C4-2B (cell line): ENCODE data around the gene SLC30A1.
"Not testable (repeated sequence)": the region's sequence is repeated elsewhere in the genome, so short reads cannot be mapped to it uniquely, and the experiment has no call there.

Source experiments
- H3K27ac ChIP-seq: fragments of 450-650 bp; 2 replicates; pipeline ENCODE4 v1.5.1; 2017
- ZFX ChIP-seq: fragments of 450-650 bp; IDR thresholded peaks from 2 replicates; pipeline ENCODE4 v1.6.1; 2017
- TF ChIP-seq, protein P1 (sequence below): fragments of 450-650 bp; conservative IDR thresholded peaks from 2 replicates; pipeline ENCODE4 v1.5.1; 2017; ENCODE audit warnings: mild to moderate bottlenecking

Gene SLC30A1, protein sequence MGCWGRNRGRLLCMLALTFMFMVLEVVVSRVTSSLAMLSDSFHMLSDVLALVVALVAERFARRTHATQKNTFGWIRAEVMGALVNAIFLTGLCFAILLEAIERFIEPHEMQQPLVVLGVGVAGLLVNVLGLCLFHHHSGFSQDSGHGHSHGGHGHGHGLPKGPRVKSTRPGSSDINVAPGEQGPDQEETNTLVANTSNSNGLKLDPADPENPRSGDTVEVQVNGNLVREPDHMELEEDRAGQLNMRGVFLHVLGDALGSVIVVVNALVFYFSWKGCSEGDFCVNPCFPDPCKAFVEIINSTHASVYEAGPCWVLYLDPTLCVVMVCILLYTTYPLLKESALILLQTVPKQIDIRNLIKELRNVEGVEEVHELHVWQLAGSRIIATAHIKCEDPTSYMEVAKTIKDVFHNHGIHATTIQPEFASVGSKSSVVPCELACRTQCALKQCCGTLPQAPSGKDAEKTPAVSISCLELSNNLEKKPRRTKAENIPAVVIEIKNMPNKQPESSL

DNA sequence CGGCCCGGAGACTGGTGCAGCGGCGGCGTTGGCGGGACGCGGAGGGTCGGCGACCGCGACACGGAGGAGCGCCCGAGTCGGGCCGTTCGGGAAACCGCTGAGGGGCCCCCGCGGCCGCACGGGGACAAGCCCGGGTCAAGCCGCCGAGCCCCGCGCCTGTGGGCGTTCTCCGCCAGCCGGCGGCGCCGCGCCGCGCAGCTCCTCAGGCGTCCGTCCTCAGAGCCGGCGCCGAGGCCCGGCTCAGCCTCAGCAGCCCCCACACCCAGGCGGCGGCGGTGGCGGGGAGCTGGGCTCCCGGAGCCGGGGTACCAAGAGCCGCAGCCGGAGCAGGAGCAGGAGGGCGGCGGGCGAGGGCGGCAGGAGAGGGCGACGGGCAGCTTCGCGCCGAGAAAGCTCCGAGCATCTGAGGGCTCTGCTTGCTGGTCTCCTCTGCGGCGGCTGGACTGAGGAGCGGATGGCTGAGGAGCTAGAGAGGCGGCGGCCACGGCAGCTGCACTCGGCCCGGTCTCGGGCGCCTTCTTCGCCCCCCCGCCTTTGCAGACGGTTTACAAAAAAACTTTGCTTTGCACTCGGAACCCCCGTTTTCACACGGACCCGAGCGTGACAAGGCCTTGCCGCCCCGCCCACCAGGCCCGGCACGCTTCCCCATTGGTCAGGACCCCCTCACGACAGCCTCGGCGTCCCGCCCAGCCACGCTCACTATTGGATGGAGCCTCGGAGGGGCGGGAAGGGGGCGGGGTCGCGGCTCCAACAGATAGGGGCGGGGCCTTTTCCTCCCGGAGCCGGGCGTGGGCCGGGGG, at the start of gene SLC30A1:
Gene SLC30A1 (minus strand): TSS at position 522 of the 800 bp plus-strand sequence. CDS start 549 bp downstream, outside the sequence.
- TF ChIP-seq, protein P1, sequence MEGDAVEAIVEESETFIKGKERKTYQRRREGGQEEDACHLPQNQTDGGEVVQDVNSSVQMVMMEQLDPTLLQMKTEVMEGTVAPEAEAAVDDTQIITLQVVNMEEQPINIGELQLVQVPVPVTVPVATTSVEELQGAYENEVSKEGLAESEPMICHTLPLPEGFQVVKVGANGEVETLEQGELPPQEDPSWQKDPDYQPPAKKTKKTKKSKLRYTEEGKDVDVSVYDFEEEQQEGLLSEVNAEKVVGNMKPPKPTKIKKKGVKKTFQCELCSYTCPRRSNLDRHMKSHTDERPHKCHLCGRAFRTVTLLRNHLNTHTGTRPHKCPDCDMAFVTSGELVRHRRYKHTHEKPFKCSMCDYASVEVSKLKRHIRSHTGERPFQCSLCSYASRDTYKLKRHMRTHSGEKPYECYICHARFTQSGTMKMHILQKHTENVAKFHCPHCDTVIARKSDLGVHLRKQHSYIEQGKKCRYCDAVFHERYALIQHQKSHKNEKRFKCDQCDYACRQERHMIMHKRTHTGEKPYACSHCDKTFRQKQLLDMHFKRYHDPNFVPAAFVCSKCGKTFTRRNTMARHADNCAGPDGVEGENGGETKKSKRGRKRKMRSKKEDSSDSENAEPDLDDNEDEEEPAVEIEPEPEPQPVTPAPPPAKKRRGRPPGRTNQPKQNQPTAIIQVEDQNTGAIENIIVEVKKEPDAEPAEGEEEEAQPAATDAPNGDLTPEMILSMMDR, result no peak
- TF ChIP-seq ZFX, result peak; percentile 22; the same call in 1 of the 2 replicates
- peak within 1 kb of the TSS; percentile 90 for H3K27ac ChIP-seq

DNA sequence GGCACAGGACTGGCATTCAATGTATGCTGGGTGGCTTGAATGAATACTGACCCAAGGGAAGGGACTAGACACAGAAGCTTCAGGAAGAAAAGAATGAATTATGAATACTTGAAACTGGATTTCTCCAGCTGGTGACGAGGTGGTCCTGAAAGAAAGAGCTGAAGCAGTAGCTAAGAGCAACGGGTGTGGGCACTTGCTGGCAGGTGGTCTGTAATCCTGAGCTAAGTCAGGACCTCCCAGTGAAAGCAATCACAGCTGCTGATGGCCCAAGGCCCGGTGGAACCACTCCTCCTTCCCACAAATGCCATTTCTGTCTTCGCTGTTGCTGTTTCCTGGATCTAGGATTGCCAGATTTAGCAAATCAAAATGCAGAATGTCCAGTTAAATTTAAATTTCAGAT, 49.5 kb upstream of the SLC30A1 start:
- TF ChIP-seq, protein P1, result no peak
- TF ChIP-seq ZFX, result no peak

DNA sequence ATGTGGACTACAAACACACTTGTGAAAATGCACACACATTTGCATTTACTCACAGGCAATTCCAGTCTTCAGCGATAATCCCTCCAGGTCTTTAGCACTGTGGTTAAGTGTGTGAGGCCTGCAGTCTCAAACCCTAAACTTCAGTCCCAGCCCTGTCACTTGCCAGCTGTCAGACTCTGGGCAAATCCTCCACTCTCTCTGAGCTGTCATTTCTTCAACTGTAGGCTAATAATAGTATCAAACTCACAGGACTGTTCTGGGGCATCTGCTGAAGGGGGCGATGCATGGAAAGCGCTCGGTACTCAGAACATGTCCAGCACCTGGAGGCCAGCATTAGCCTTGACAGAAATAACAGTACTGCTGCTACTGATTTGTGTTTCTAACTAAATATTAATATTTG, 48.3 kb upstream of the SLC30A1 start:
- no peak overlapping the region for H3K27ac ChIP-seq
- TF ChIP-seq, protein P1, result no peak
- TF ChIP-seq ZFX, result no peak

More for the DNA sequence above, 49.5 kb upstream of the SLC30A1 start:
- no peak overlapping the region for H3K27ac ChIP-seq

DNA sequence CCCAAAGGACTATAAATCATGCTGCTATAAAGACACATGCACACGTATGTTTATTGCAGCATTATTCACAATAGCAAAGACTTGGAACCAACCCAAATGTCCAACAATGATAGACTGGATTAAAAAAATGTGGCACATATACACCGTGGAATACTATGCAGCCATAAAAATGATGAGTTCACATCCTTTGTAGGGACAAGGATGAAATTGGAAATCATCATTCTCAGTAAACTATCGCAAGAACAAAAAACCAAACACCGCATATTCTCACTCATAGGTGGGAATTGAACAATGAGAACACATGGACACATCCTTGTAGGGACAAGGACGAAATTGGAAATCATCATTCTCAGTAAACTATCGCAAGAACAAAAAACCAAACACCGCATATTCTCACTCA, 46.9 kb upstream of the SLC30A1 start:
- H3K27ac ChIP-seq, result not testable (repeated sequence)

DNA sequence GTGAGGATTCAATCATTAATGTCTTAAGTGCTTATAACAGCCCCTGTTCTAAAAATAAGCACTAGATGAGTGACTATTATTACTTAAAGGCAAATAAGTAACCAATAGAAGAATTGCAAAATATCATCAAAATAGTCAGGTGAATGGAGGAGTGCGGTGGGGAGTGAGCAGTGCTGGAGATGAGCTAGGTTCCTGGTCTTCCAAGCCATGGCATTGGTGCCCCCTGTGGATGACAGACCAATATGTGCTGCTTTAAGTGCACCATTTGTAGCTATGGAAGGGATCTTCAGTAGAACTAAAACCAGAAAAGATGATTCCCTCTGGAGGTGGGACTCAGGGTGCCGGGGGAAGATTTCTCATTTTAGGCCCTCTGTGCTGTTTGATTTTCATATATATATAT, 46.1 kb upstream of the SLC30A1 start:
- TF ChIP-seq, protein P1, result no peak
- TF ChIP-seq ZFX, result no peak

DNA sequence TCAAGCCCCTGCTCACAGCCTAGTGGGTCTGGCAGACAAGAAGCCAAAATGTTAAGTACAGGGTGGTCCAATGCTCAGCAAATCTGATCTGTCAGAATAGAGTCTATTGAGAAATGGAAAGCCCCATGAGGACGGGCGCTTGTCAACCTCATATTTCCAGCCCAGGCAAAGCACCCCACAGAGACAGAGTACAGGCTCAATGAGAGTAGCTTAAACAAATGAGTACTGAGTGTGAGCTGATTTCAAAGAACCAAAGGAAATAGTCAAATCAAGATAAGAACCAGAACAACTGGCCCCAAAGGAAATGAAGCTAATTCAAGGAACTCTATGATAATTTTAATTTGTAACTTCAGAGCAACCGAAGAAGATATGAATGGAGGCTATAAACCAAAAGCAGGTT, 44.6 kb upstream of the SLC30A1 start:
- H3K27ac ChIP-seq, result no peak overlapping the region
- no peak for TF ChIP-seq ZFX
- TF ChIP-seq, protein P1, result no peak

More for the DNA sequence above, 46.1 kb upstream of the SLC30A1 start:
- H3K27ac ChIP-seq, result no peak overlapping the region

DNA sequence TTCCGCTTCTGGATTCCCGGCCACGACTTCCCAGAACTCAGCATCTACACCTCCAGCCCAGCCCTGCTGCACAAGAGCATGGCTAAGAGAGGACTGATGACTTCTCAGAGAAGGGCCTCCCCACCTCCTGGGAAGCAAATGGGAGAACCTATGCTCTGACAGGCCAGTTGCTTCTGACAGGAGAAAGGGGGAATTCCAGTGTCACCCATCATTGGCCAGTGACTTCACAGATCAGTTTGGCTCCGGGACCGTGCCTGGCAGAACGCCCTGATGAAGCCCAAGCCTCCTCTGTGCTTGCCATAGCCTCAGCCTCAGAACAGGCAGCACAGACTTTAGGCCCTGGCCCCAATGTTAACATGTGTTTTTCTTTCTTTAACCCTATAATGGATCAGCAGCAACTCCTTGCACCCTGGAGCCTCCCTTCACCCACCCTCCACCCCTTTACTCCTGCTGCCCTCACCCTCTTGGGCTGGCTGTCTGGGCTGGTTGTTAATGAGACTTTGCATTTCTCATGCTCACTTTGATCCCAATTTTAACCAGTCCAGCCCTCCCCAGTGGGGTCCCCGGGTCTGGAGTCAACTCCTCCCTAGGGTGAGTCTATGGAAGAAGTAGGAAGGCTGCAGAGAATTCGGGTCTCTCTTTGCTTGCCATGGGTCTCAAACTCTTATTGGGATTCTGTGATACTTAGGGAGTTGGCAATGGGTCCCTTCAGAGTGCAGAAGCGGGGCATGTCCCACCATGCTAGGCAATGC, 42.7 kb upstream of the SLC30A1 start:
- H3K27ac ChIP-seq, result no peak overlapping the region
- no peak for TF ChIP-seq ZFX
- TF ChIP-seq, protein P1, result no peak
